Endothelial cell of umbilical vein (primary cell): ENCODE data around the gene DCHS2. TPM values are rescaled to one million over a fixed set of nuclear protein-coding genes. Genes with fewer than 3 reads are reported as not detected.

ENCODE experiments used
- BruUV-seq: library from RNA; stranded (reverse); fragments of 400-500 nt; replicated peaks from 2 replicates; lab custom pipeline; 2021; lab: Mats Ljungman, UMichigan
- CTCF ChIA-PET: fragments of 300-600, 350-600 bp; sonication (Branson Sonifier 250); formaldehyde crosslinking; loops from one replicate; lab custom pipeline; 2021; ENCODE audit warnings: antibody characterized with exemption, inconsistent platforms; lab: Charles Lee
- POLR2A ChIA-PET: fragments of 300-600, 350-600 bp; sonication (Branson Sonifier 250); formaldehyde crosslinking; loops from one replicate; lab custom pipeline; 2021; ENCODE audit warnings: antibody characterized with exemption, inconsistent platforms; lab: Charles Lee
- DNase-seq: peaks from one replicate; pipeline ENCODE4 v3.0.0-alpha.2; 2011; ENCODE audit warnings: low read depth, low spot score
- FAIRE-seq: peaks from 2 replicates; lab custom pipeline; 2011; peaks lifted over from hg19 to GRCh38; lab: Jason Lieb, UNC
- H2AFZ ChIP-seq: 2 replicates; pipeline ENCODE4 v1.6.0; 2012; ENCODE audit warnings: low read depth, low read length, control low read depth, inconsistent platforms
- H3K27ac ChIP-seq: 2 replicates; pipeline ENCODE4 v1.5.1; 2011; ENCODE audit warnings: low read depth, mild to moderate bottlenecking, control low read depth, low read length, moderate library complexity; ENCODE audit not compliant: insufficient read depth
- H3K27me3 ChIP-seq, 2 experiments: 2 replicates each; pipeline versions ENCODE4 v1.6.0 to v1.6.1; 2011; ENCODE audit warnings: low read length in 2 of 2, mixed read lengths in 1 of 2; ENCODE audit not compliant: control insufficient read depth in 2 of 2, insufficient read depth in 2 of 2
- H3K36me3 ChIP-seq, 2 experiments: 2 replicates in 1 of 2; 3 replicates in 1 of 2; pipeline ENCODE4 v1.5.1; 2011; ENCODE audit warnings: low read length in 2 of 2, mild to moderate bottlenecking in 1 of 2, moderate library complexity in 1 of 2; ENCODE audit not compliant: control insufficient read depth in 2 of 2, insufficient read depth in 2 of 2; ENCODE audit errors: extremely low read depth in 1 of 2
- H3K4me1 ChIP-seq: 3 replicates; pipeline ENCODE4 v1.5.1; 2011; ENCODE audit warnings: mild to moderate bottlenecking, low read length; ENCODE audit not compliant: control insufficient read depth, insufficient read depth; ENCODE audit errors: extremely low read depth
- H3K4me2 ChIP-seq: 2 replicates; pipeline ENCODE4 v1.6.1; 2011; ENCODE audit warnings: low read length, control low read depth, mixed read lengths; ENCODE audit not compliant: insufficient read depth
- H3K4me3 ChIP-seq, 3 experiments: fragments of 200-600 bp in 1 of 3; sonication (generic), shearing (Covaris generic) in 1 of 3; replicated peaks in 1 of 3; 2 replicates each; pipeline ENCODE4 v1.5.1; 2011 to 2016; ENCODE audit warnings: control low read depth in 3 of 3, low read length in 3 of 3, mild to moderate bottlenecking in 2 of 3, inconsistent platforms in 1 of 3, low read depth in 1 of 3, moderate library complexity in 1 of 3; ENCODE audit not compliant: insufficient read depth in 1 of 3
- H3K79me2 ChIP-seq: 2 replicates; pipeline ENCODE4 v1.6.0; 2012; ENCODE audit warnings: low read length, inconsistent platforms; ENCODE audit not compliant: control insufficient read depth, insufficient read depth
- H3K9ac ChIP-seq: replicated peaks from 2 replicates; pipeline ENCODE3; 2011; ENCODE audit warnings: low read length, control low read depth; ENCODE audit not compliant: insufficient read depth; ENCODE audit errors: extremely low read depth
- H3K9me1 ChIP-seq: replicated peaks from 3 replicates; pipeline ENCODE4 v1.6.0; 2011; ENCODE audit warnings: mild to moderate bottlenecking, low read length; ENCODE audit not compliant: control insufficient read depth, insufficient read depth; ENCODE audit errors: extremely low read depth
- H3K9me3 ChIP-seq: replicated peaks from 2 replicates; pipeline ENCODE4 v1.5.1; 2012; ENCODE audit warnings: low read length, inconsistent platforms; ENCODE audit not compliant: control insufficient read depth, insufficient read depth
- H4K20me1 ChIP-seq: replicated peaks from 2 replicates; pipeline ENCODE3; 2011; ENCODE audit warnings: mild to moderate bottlenecking, low read length; ENCODE audit not compliant: control insufficient read depth, insufficient read depth; ENCODE audit errors: extremely low read depth
- CTCF ChIP-seq, 2 donors: IDR thresholded peaks; 1 replicate in 1 of 2; 2 replicates in 1 of 2; pipeline ENCODE4 v1.5.1; 2011; ENCODE audit warnings: low read length in 2 of 2, mild to moderate bottlenecking in 2 of 2, moderate library complexity in 2 of 2, control low read depth in 1 of 2, inconsistent platforms in 1 of 2, low read depth in 1 of 2; ENCODE audit not compliant: insufficient read depth in 1 of 2; ENCODE audit errors: extremely low read depth in 1 of 2
- EZH2 ChIP-seq: IDR thresholded peaks from 2 replicates; pipeline ENCODE4 v1.6.1; 2012; ENCODE audit warnings: borderline replicate concordance, low read depth, mild to moderate bottlenecking, moderate library complexity, low read length, inconsistent platforms; ENCODE audit not compliant: severe bottlenecking
- FOS ChIP-seq: IDR thresholded peaks from 2 replicates; pipeline ENCODE4 v1.6.1; 2011; ENCODE audit warnings: mild to moderate bottlenecking, low read length, moderate library complexity, borderline replicate concordance; ENCODE audit not compliant: insufficient read depth
- GATA2 ChIP-seq: IDR thresholded peaks from 2 replicates; pipeline ENCODE4 v1.7.0; 2011; ENCODE audit warnings: low read depth, mild to moderate bottlenecking, moderate library complexity, mixed read lengths, low read length; ENCODE audit not compliant: insufficient read length, insufficient read depth
- JUN ChIP-seq: IDR thresholded peaks from 2 replicates; pipeline ENCODE4 v1.6.1; 2011; ENCODE audit warnings: borderline replicate concordance, low read depth; ENCODE audit not compliant: insufficient read length, insufficient read depth
- MAX ChIP-seq: IDR thresholded peaks from 2 replicates; pipeline ENCODE4 v1.6.1; 2011; ENCODE audit not compliant: insufficient read depth, insufficient read length
- MYC ChIP-seq: IDR thresholded peaks from one replicate; pipeline ENCODE4 v1.6.1; 2011; ENCODE audit warnings: mild to moderate bottlenecking, low read depth, low read length
- POLR2A ChIP-seq: IDR thresholded peaks from 2 replicates; pipeline ENCODE4 v1.6.1; 2012; ENCODE audit warnings: low read depth, mild to moderate bottlenecking, control low read depth, low read length
- POLR2AphosphoS5 ChIP-seq: IDR thresholded peaks from 2 replicates; pipeline ENCODE4 v1.6.1; 2012; ENCODE audit warnings: low read depth, mild to moderate bottlenecking, control low read depth, low read length, moderate library complexity; ENCODE audit not compliant: insufficient read depth
- dilution Hi-C: fragments of 300-500 bp; cut with MboI; formaldehyde crosslinking; loops from one replicate; pipeline ENCODE4 v1.15.0; 2019; ENCODE audit warnings: low sequenced_read_pairs; ENCODE audit not compliant: extremely low pct_ligation_motif_present
- intact Hi-C: fragments of 100-400 bp; cut with micrococcal nuclease; formaldehyde crosslinking; loops from one replicate; pipeline ENCODE4 v1.10.0; 2022
- polyA plus RNA-seq, 4 experiments: library from polyadenylated mRNA; depleted of rRNA in 3 of 4; stranded (reverse) in 3 of 4; unstranded in 1 of 4; fragments of >200 nt; gene quantifications; 2 replicates each; pipeline versions ENCODE4 v1.2.1 to v1.2.3, GENCODE V29; 2011 to 2012; ENCODE audit warnings: missing spikeins in 1 of 4
- total RNA-seq: library from RNA; stranded (reverse); gene quantifications from 2 replicates; pipeline ENCODE4 v1.2.3, GENCODE V29; 2021

The DCHS2 gene
- total and polyA plus RNA-seq, 2 donors (not counting 3 experiments of a cell fraction or from before 2014, with no cell fraction given): not detected

DNA sequence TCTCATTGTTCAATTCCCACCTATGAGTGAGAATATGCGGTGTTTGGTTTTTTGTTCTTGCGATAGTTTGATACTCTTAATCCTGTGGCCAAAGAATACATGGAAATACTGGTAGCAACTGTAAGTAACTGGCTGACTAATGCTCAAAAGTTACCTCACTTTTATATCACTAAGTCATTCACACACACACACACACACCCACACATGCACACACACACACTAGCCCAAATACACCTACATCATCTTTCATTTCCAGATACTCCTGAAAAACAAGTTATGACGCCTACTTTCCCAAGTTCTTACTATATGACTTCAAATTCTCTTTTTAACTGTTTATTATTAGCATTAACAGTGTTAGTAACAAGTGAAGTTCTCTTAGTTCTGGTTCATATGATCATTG, 101.3 kb downstream of the DCHS2 start:
- H4K20me1 ChIP-seq: no peaks in the 10 kb centered on the region
- intact Hi-C loops (no loop called here), dilution Hi-C loops (no loop called here)
- H3K4me2 ChIP-seq: no peak overlapping the region
- DNase-seq: no peak
- no peaks in the 10 kb centered on the region for H3K4me1 ChIP-seq
- no peak overlapping the region for H3K27ac ChIP-seq
- H2AFZ ChIP-seq: no peak overlapping the region
- H3K79me2 ChIP-seq: no peaks in the 10 kb centered on the region
- TF ChIP-seq JUN (no peak), GATA2 (no peak), EZH2 (no peak), CTCF (IDR thresholded peaks at IDR 0.05; ENCODE audit: extremely low read depth in 1 of 2, insufficient read depth in 1 of 2, low read depth in 1 of 2, low read length in 2 of 2) (no peak), MAX (no peak), FOS (no peak), POLR2A (no peak), POLR2AphosphoS5 (no peak), MYC (no peak)
- ChIA-PET POLR2A (no interaction called here), CTCF (no interaction called here)
- H3K9me3 ChIP-seq: no peaks in the 10 kb centered on the region
- H3K27me3 ChIP-seq: no peaks in the 10 kb centered on the region
- no peak overlapping the region for H3K4me3 ChIP-seq
- H3K9me1 ChIP-seq: no peaks in the 10 kb centered on the region
- BruUV-seq: no TSS peak
- H3K9ac ChIP-seq: no peak overlapping the region
- no peak for FAIRE-seq
- no peaks in the 10 kb centered on the region for H3K36me3 ChIP-seq
